ENCODE measurements around the gene PEMT.

PEMT gene

GRCh38 chr17:17573912-17574311, 17.6 kb downstream of the PEMT start:
- no peak overlapping the region for H3K27ac ChIP-seq (ENCODE audit: low read depth, low read length)

DNA sequence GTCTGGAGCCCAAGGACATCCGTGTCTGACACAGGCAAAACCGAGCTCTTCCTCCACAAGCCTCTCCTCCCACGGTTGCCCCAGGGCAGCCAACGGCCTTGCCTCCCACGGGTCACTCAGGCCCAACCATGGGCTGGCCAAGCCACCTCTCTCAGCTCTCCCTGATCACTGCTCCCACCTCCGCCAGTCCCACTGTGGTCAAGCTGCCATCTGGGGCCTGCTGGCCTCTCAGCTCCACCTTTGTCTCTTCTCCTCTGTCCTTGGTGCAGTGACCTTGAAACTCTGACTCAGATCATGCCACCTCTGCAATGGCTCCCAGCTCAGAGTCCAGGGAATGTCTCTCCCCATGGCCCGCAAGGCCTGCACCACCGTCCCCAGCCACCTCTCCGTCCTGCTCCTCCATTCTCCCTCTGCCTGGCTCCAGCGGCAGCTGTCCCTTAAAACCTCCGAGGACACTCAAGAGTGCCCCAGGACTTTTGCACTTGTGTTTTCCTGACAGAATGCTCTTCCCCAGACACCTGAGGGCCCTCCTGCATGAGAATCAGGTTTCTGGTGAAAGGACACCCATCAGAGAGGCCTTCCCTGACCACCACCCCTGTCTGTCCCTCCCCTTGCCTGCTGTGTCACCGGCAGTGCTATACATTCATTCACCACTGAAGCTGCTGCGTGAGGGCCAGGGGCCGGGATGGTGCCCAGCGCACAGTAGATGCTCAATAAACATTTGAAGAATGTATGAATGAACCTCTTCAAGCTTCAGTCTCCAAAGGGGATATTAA, 19.3 kb downstream of the PEMT start:
- no peak overlapping the region for H3K23ac ChIP-seq (ENCODE audit: low read length)
- H4K12ac ChIP-seq (ENCODE audit: low read depth, low read length), result no peak overlapping the region
- H3K9me3 ChIP-seq (ENCODE audit: insufficient read depth, low read depth, low read length), result peaks cover 3% of the 10 kb centered on the region
- H3K18ac ChIP-seq (ENCODE audit: low read length), result no peak overlapping the region
- no peak overlapping the region for H3K9ac ChIP-seq (ENCODE audit: low read length)
- H2AK5ac ChIP-seq (ENCODE audit: low read length), result no peak overlapping the region
- H4K91ac ChIP-seq (ENCODE audit: low read depth, low read length), result no peak overlapping the region
- no peak overlapping the region for H3K4me2 ChIP-seq (ENCODE audit: low read length)
- WGBS (ENCODE audit: extremely low coverage, insufficient coverage, insufficient read length), result no CpG with 5 or more reads among the region's 15 CpGs
- peaks cover 0 to 2% of the 10 kb centered on the region in 2 experiments for H3K36me3 ChIP-seq (ENCODE audit: control insufficient read depth in 1 of 2, insufficient read depth in 2 of 2, low read length in 2 of 2)
- H3K4ac ChIP-seq (ENCODE audit: low read depth, low read length), result no peak overlapping the region
- no peak overlapping the region for H3K14ac ChIP-seq (ENCODE audit: low read length)
- no peaks in the 10 kb centered on the region for H3K79me2 ChIP-seq (ENCODE audit: control insufficient read depth, insufficient read depth, low read length, poor library complexity)
- H3K27ac ChIP-seq (ENCODE audit: low read depth, low read length), result no peak overlapping the region
- H2BK12ac ChIP-seq (ENCODE audit: low read length), result no peak overlapping the region
- DNase-seq, result no peak
- H3K4me3 ChIP-seq (ENCODE audit: low read depth, low read length), result no peak overlapping the region
- no peaks in the 10 kb centered on the region for H3K27me3 ChIP-seq (ENCODE audit: insufficient read depth, low read length)
- H2BK5ac ChIP-seq (ENCODE audit: low read depth, low read length, poor library complexity), result no peak overlapping the region
- peaks cover 11% of the 10 kb centered on the region for H3K79me1 ChIP-seq (ENCODE audit: low read length)
- H4K8ac ChIP-seq (ENCODE audit: low read depth, low read length), result no peak overlapping the region
- no peak overlapping the region for H2AFZ ChIP-seq (ENCODE audit: insufficient read depth, low read length, poor library complexity)
- H3K4me1 ChIP-seq (ENCODE audit: control insufficient read depth in 1 of 2, insufficient read depth in 2 of 2, low read length in 2 of 2), result peaks cover 21 to 27% of the 10 kb centered on the region in 2 experiments
- H2BK120ac ChIP-seq (ENCODE audit: insufficient read depth, low read length, poor library complexity), result no peak overlapping the region

More at GRCh38 chr17:17573912-17574311, 17.6 kb downstream of the PEMT start:
- Histone ChIP-seq H3K18ac (ENCODE audit: low read length) (no peak overlapping the region), H3K79me2 (ENCODE audit: control insufficient read depth, insufficient read depth, low read length, poor library complexity) (no peaks in the 10 kb centered on the region), H3K36me3 (ENCODE audit: control insufficient read depth in 1 of 2, insufficient read depth in 2 of 2, low read length in 2 of 2) (peaks cover 0 to 2% of the 10 kb centered on the region in 2 experiments), H2BK120ac (ENCODE audit: insufficient read depth, low read length, poor library complexity) (no peak overlapping the region), H3K9me3 (ENCODE audit: insufficient read depth, low read depth, low read length) (peaks cover 3% of the 10 kb centered on the region), H2BK12ac (ENCODE audit: low read length) (no peak overlapping the region), H3K9ac (ENCODE audit: low read length) (no peak overlapping the region), H3K79me1 (ENCODE audit: low read length) (peaks cover 11% of the 10 kb centered on the region), H3K27me3 (ENCODE audit: insufficient read depth, low read length) (no peaks in the 10 kb centered on the region), H3K4ac (ENCODE audit: low read depth, low read length) (no peak overlapping the region), H2AK5ac (ENCODE audit: low read length) (no peak overlapping the region), H3K4me1 (ENCODE audit: control insufficient read depth in 1 of 2, insufficient read depth in 2 of 2, low read length in 2 of 2) (peaks cover 21 to 27% of the 10 kb centered on the region in 2 experiments), H2BK5ac (ENCODE audit: low read depth, low read length, poor library complexity) (no peak overlapping the region), H4K12ac (ENCODE audit: low read depth, low read length) (no peak overlapping the region), H3K14ac (ENCODE audit: low read length) (no peak overlapping the region), H3K4me3 (ENCODE audit: low read depth, low read length) (no peak overlapping the region), H3K23ac (ENCODE audit: low read length) (no peak overlapping the region), H2AFZ (ENCODE audit: insufficient read depth, low read length, poor library complexity) (no peak overlapping the region), H3K4me2 (ENCODE audit: low read length) (no peak overlapping the region), H4K91ac (ENCODE audit: low read depth, low read length) (no peak overlapping the region), H4K8ac (ENCODE audit: low read depth, low read length) (no peak overlapping the region)
- no peak for DNase-seq
- no CpG with 5 or more reads among the region's 7 CpGs for WGBS (ENCODE audit: extremely low coverage, insufficient coverage, insufficient read length)

- H3K4me1 ChIP-seq (ENCODE audit: control insufficient read depth in 1 of 2, insufficient read depth in 2 of 2, low read length in 2 of 2), result peaks cover 12 to 15% of the 10 kb centered on the region in 2 experiments
- no peak overlapping the region for H3K9ac ChIP-seq (ENCODE audit: low read length)
Observed at GRCh38 chr17:17570798-17571716, 20.5 kb downstream of the PEMT start.

GRCh38 chr17:17570140-17570797, 21.2 kb downstream of the PEMT start:
- Histone ChIP-seq H3K4me2 (ENCODE audit: low read length) (no peak overlapping the region), H3K4ac (ENCODE audit: low read depth, low read length) (no peak overlapping the region), H3K27me3 (ENCODE audit: insufficient read depth, low read length) (no peaks in the 10 kb centered on the region), H3K23ac (ENCODE audit: low read length) (no peak overlapping the region), H2BK12ac (ENCODE audit: low read length) (no peak overlapping the region), H3K4me3 (ENCODE audit: low read depth, low read length) (no peak overlapping the region), H4K91ac (ENCODE audit: low read depth, low read length) (no peak overlapping the region), H3K27ac (ENCODE audit: low read depth, low read length) (no peak overlapping the region), H3K9me3 (ENCODE audit: insufficient read depth, low read depth, low read length) (peaks cover 3% of the 10 kb centered on the region), H4K12ac (ENCODE audit: low read depth, low read length) (no peak overlapping the region), H3K14ac (ENCODE audit: low read length) (no peak overlapping the region), H2AK5ac (ENCODE audit: low read length) (no peak overlapping the region), H3K18ac (ENCODE audit: low read length) (no peak overlapping the region), H3K9ac (ENCODE audit: low read length) (no peak overlapping the region), H3K79me1 (ENCODE audit: low read length) (peaks cover 3% of the 10 kb centered on the region), H4K8ac (ENCODE audit: low read depth, low read length) (no peak overlapping the region), H3K79me2 (ENCODE audit: control insufficient read depth, insufficient read depth, low read length, poor library complexity) (no peaks in the 10 kb centered on the region), H3K36me3 (ENCODE audit: control insufficient read depth in 1 of 2, insufficient read depth in 2 of 2, low read length in 2 of 2) (peaks cover 0 to 2% of the 10 kb centered on the region in 2 experiments), H2BK120ac (ENCODE audit: insufficient read depth, low read length, poor library complexity) (no peak overlapping the region), H2BK5ac (ENCODE audit: low read depth, low read length, poor library complexity) (no peak overlapping the region), H2AFZ (ENCODE audit: insufficient read depth, low read length, poor library complexity) (no peak overlapping the region), H3K4me1 (ENCODE audit: control insufficient read depth in 1 of 2, insufficient read depth in 2 of 2, low read length in 2 of 2) (peaks cover 4 to 7% of the 10 kb centered on the region in 2 experiments)
- no CpG with 5 or more reads among the region's 7 CpGs for WGBS (ENCODE audit: extremely low coverage, insufficient coverage, insufficient read length)
- peak in 1 of 2 donors; percentile 8 for DNase-seq

More at GRCh38 chr17:17570798-17571716, 20.5 kb downstream of the PEMT start:
- DNase-seq, result no peak
- Histone ChIP-seq H3K79me2 (ENCODE audit: control insufficient read depth, insufficient read depth, low read length, poor library complexity) (no peaks in the 10 kb centered on the region), H2BK12ac (ENCODE audit: low read length) (no peak overlapping the region), H3K4me3 (ENCODE audit: low read depth, low read length) (no peak overlapping the region), H3K4me2 (ENCODE audit: low read length) (no peak overlapping the region), H2BK5ac (ENCODE audit: low read depth, low read length, poor library complexity) (no peak overlapping the region), H2BK120ac (ENCODE audit: insufficient read depth, low read length, poor library complexity) (no peak overlapping the region), H3K27me3 (ENCODE audit: insufficient read depth, low read length) (no peaks in the 10 kb centered on the region), H4K91ac (ENCODE audit: low read depth, low read length) (no peak overlapping the region), H3K18ac (ENCODE audit: low read length) (no peak overlapping the region), H3K36me3 (ENCODE audit: control insufficient read depth in 1 of 2, insufficient read depth in 2 of 2, low read length in 2 of 2) (peaks cover 0 to 2% of the 10 kb centered on the region in 2 experiments), H2AFZ (ENCODE audit: insufficient read depth, low read length, poor library complexity) (no peak overlapping the region), H4K8ac (ENCODE audit: low read depth, low read length) (no peak overlapping the region), H3K27ac (ENCODE audit: low read depth, low read length) (no peak overlapping the region), H3K79me1 (ENCODE audit: low read length) (peaks cover 4% of the 10 kb centered on the region), H3K14ac (ENCODE audit: low read length) (no peak overlapping the region), H3K23ac (ENCODE audit: low read length) (no peak overlapping the region), H4K12ac (ENCODE audit: low read depth, low read length) (no peak overlapping the region), H3K9me3 (ENCODE audit: insufficient read depth, low read depth, low read length) (peaks cover 3% of the 10 kb centered on the region), H3K4ac (ENCODE audit: low read depth, low read length) (no peak overlapping the region), H2AK5ac (ENCODE audit: low read length) (no peak overlapping the region)
- WGBS (ENCODE audit: extremely low coverage, insufficient coverage, insufficient read length), result no CpG with 5 or more reads among the region's 15 CpGs
